HEK293 (cell line): ENCODE results near the gene SPEM3.

Source experiments
- CTCF ChIA-PET: fragments of 350-600 bp; formaldehyde crosslinking; extraction: SDS; loops from one replicate; lab custom pipeline; 2021; ENCODE audit warnings: antibody characterized with exemption; lab: Yijun Ruan, JAX
- POLR2A ChIA-PET: fragments of 300-600 bp; formaldehyde crosslinking; extraction: SDS; loops from one replicate; lab custom pipeline; 2020; ENCODE audit warnings: antibody characterized with exemption, inconsistent platforms; lab: Yijun Ruan, JAX
- H3K27ac ChIP-seq: fragments of 200-500 bp; sonication (Bioruptor generic); 2 replicates; pipeline ENCODE4 v1.5.1; 2014; ENCODE audit warnings: low read depth, low read length, control low read depth, inconsistent platforms; ENCODE audit errors: extremely low read depth
- H3K36me3 ChIP-seq, 2 experiments: fragments of 200-500 bp in 1 of 2; sonication (Bioruptor generic) in 1 of 2; 1 replicate in 1 of 2; 2 replicates in 1 of 2; pipeline ENCODE4 v1.5.1; 2014 to 2017; ENCODE audit warnings: inconsistent platforms in 2 of 2, low read length in 2 of 2; ENCODE audit not compliant: control insufficient read depth in 2 of 2, insufficient read depth in 1 of 2
- H3K4me1 ChIP-seq: fragments of 200-500 bp; sonication (Bioruptor generic); 2 replicates; pipeline ENCODE4 v1.5.1; 2014; ENCODE audit warnings: mild to moderate bottlenecking, low read length, inconsistent platforms; ENCODE audit not compliant: control insufficient read depth, insufficient read depth
- H3K4me3 ChIP-seq: 2 replicates; pipeline ENCODE4 v1.5.1; 2011; ENCODE audit warnings: low read depth, mild to moderate bottlenecking, control low read depth, low read length, moderate library complexity
- H3K9me3 ChIP-seq: fragments of 200-500 bp; sonication (Bioruptor generic); 2 replicates; pipeline ENCODE4 v1.5.1; 2014; ENCODE audit warnings: low read depth, low read length, inconsistent platforms; ENCODE audit not compliant: control insufficient read depth, insufficient read depth
- BCL11A ChIP-seq: fragments of 450-650 bp; formaldehyde crosslinking; IDR thresholded peaks from 2 replicates; pipeline ENCODE4 v1.5.1; 2016; ENCODE audit warnings: low read depth, missing biosample characterization, missing genetic modification characterization
- GLI4 ChIP-seq: fragments of 450-650 bp; formaldehyde crosslinking; IDR thresholded peaks from 2 replicates; pipeline ENCODE4 v1.5.1; 2016; ENCODE audit warnings: missing biosample characterization, missing genetic modification characterization
- GLIS1 ChIP-seq: fragments of 450-650 bp; formaldehyde crosslinking; IDR thresholded peaks from 2 replicates; pipeline ENCODE4 v1.5.1; 2016; ENCODE audit warnings: missing biosample characterization, missing genetic modification characterization
- GLIS2 ChIP-seq: fragments of 450-650 bp; formaldehyde crosslinking; IDR thresholded peaks from 2 replicates; pipeline ENCODE4 v1.5.1; 2016; ENCODE audit warnings: missing biosample characterization, missing genetic modification characterization
- HOXA7 ChIP-seq: sonication (generic); formaldehyde crosslinking; IDR thresholded peaks from 2 replicates; pipeline ENCODE4 v1.8.1; 2022; ENCODE audit warnings: missing genetic modification reagents, borderline replicate concordance
- IKZF3 ChIP-seq: fragments of 450-650 bp; IDR thresholded peaks from 2 replicates; pipeline ENCODE4 v1.5.0; 2018; ENCODE audit warnings: missing biosample characterization, mild to moderate bottlenecking, missing genetic modification characterization, moderate library complexity
- KLF10 ChIP-seq: fragments of 450-650 bp; IDR thresholded peaks from 2 replicates; pipeline ENCODE4 v1.5.1; 2018; ENCODE audit warnings: missing biosample characterization, mild to moderate bottlenecking, missing genetic modification characterization
- YY1 ChIP-seq: fragments of 450-650 bp; formaldehyde crosslinking; IDR thresholded peaks from 2 replicates; pipeline ENCODE4 v1.5.1; 2018; ENCODE audit warnings: missing biosample characterization, missing genetic modification characterization
- YY2 ChIP-seq: fragments of 450-650 bp; formaldehyde crosslinking; IDR thresholded peaks from 2 replicates; pipeline ENCODE4 v1.5.1; 2016; ENCODE audit warnings: missing biosample characterization, missing genetic modification characterization
- ZBTB8A ChIP-seq: fragments of 450-650 bp; formaldehyde crosslinking; IDR thresholded peaks from 2 replicates; pipeline ENCODE4 v1.5.1; 2016; ENCODE audit warnings: missing biosample characterization, missing genetic modification characterization
- ZFP37 ChIP-seq: fragments of 450-650 bp; formaldehyde crosslinking; IDR thresholded peaks from 2 replicates; pipeline ENCODE4 v1.5.1; 2016; ENCODE audit warnings: missing biosample characterization, missing genetic modification characterization
- ZNF239 ChIP-seq: fragments of 450-650 bp; formaldehyde crosslinking; IDR thresholded peaks from 2 replicates; pipeline ENCODE4 v1.5.1; 2016; ENCODE audit warnings: missing biosample characterization, missing genetic modification characterization
- ZNF24 ChIP-seq: fragments of 450-650 bp; formaldehyde crosslinking; IDR thresholded peaks from 2 replicates; pipeline ENCODE4 v1.5.1; 2016; ENCODE audit warnings: missing biosample characterization, missing genetic modification characterization
- ZNF341 ChIP-seq: fragments of 450-650 bp; formaldehyde crosslinking; IDR thresholded peaks from 2 replicates; pipeline ENCODE4; 2016; ENCODE audit warnings: low read depth, missing biosample characterization, missing genetic modification characterization
- ZNF37A ChIP-seq: fragments of 450-650 bp; IDR thresholded peaks from 2 replicates; pipeline ENCODE4 v1.5.1; 2018; ENCODE audit warnings: missing biosample characterization, missing genetic modification characterization
- ZNF501 ChIP-seq: fragments of 450-650 bp; formaldehyde crosslinking; IDR thresholded peaks from 2 replicates; pipeline ENCODE4 v1.5.1; 2016; ENCODE audit warnings: missing biosample characterization, missing genetic modification characterization
- ZNF529 ChIP-seq: fragments of 450-650 bp; formaldehyde crosslinking; IDR thresholded peaks from 2 replicates; pipeline ENCODE4 v1.5.1; 2017; ENCODE audit warnings: missing genetic modification characterization, missing biosample characterization; ENCODE audit not compliant: insufficient replicate concordance
- ZNF560 ChIP-seq: fragments of 450-650 bp; formaldehyde crosslinking; IDR thresholded peaks from 2 replicates; pipeline ENCODE4 v1.5.1; 2017; ENCODE audit warnings: missing biosample characterization, missing genetic modification characterization, borderline replicate concordance
- ZNF610 ChIP-seq: fragments of 450-650 bp; formaldehyde crosslinking; IDR thresholded peaks from 2 replicates; pipeline ENCODE4 v1.5.1; 2016; ENCODE audit warnings: missing biosample characterization, missing genetic modification characterization, borderline replicate concordance
- ZNF76 ChIP-seq: fragments of 450-650 bp; formaldehyde crosslinking; IDR thresholded peaks from 2 replicates; pipeline ENCODE4; 2016; ENCODE audit warnings: low read depth, missing biosample characterization, missing genetic modification characterization, borderline replicate concordance
- ZNF843 ChIP-seq: fragments of 450-650 bp; formaldehyde crosslinking; IDR thresholded peaks from 2 replicates; pipeline ENCODE4 v1.5.1; 2016; ENCODE audit warnings: missing biosample characterization, missing genetic modification characterization
- ZXDB ChIP-seq: fragments of 450-650 bp; formaldehyde crosslinking; IDR thresholded peaks from 2 replicates; pipeline ENCODE4 v1.5.1; 2016; ENCODE audit warnings: missing biosample characterization, missing genetic modification characterization
- TF ChIP-seq, protein P1 (sequence below): fragments of 450-650 bp; formaldehyde crosslinking; IDR thresholded peaks from 2 replicates; pipeline ENCODE4 v1.5.1; 2017; ENCODE audit warnings: missing biosample characterization, missing genetic modification characterization
- TF ChIP-seq, protein P2 (sequence below): fragments of 450-650 bp; formaldehyde crosslinking; optimal IDR thresholded peaks from 2 replicates; pipeline ENCODE3; 2016; ENCODE audit warnings: missing biosample characterization, mild to moderate bottlenecking, missing genetic modification characterization
- TF ChIP-seq, protein P3 (sequence below): fragments of 450-650 bp; formaldehyde crosslinking; IDR thresholded peaks from 2 replicates; pipeline ENCODE4 v1.5.1; 2016; ENCODE audit warnings: missing biosample characterization, missing genetic modification characterization
- TF ChIP-seq, protein P4 (sequence below): fragments of 450-650 bp; formaldehyde crosslinking; IDR thresholded peaks from 2 replicates; pipeline ENCODE4 v1.5.0; 2017; ENCODE audit warnings: missing biosample characterization, missing genetic modification characterization, borderline replicate concordance

SPEM3 gene

DNA sequence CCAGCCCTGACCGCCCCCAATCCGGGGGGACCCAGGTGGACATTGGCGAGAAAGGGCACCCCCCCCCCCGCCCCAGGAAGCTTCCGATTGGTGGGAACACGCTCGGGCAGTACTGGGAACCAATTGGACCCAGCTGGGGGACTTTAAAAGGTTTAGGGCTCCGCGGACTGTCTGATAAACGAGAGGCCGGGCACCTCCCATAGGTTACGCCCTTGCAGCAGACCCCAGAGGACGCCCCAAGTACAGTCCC is 25.0 kb upstream of the SPEM3 start:
- CTCF ChIA-PET: interaction anchor here (0.6 to 2.7 kb wide), 10 partner anchors 10 to 314 kb away, joined by 3 to 21 read pairs (median 3); partner anchors contain the start of genes PLSCR3 and TMEM102
- H3K27ac ChIP-seq: peak overlapping the region; percentile 81
- H3K4me1 ChIP-seq: peaks cover 8% of the 10 kb centered on the region
- no peaks in the 10 kb centered on the region for H3K9me3 ChIP-seq
- TF ChIP-seq ZNF501 (tag by site-specific recombination) (no peak), HOXA7 (CRISPR knock-in tag) (no peak), ZNF610 (tag by site-specific recombination) (0 out of 2 replicates have a peak, but pooled peaks have one; percentile 14), GLIS2 (peak; percentile 40; the same call in 1 of the 2 replicates), ZNF239 (no peak), ZFP37 (tag by site-specific recombination) (no peak), ZNF24 (peak; percentile 52; the same call in 1 of the 2 replicates), BCL11A (tag by site-specific recombination) (no peak), ZNF529 (tag by site-specific recombination) (no peak), ZNF341 (tag by site-specific recombination) (peak; percentile 82), GLI4 (no peak), YY2 (tag by site-specific recombination) (peak; percentile 42; the same call in 1 of the 2 replicates), ZXDB (tag by site-specific recombination) (0 out of 2 replicates have a peak, but pooled peaks have one; percentile 36)
- TF ChIP-seq, protein P1, sequence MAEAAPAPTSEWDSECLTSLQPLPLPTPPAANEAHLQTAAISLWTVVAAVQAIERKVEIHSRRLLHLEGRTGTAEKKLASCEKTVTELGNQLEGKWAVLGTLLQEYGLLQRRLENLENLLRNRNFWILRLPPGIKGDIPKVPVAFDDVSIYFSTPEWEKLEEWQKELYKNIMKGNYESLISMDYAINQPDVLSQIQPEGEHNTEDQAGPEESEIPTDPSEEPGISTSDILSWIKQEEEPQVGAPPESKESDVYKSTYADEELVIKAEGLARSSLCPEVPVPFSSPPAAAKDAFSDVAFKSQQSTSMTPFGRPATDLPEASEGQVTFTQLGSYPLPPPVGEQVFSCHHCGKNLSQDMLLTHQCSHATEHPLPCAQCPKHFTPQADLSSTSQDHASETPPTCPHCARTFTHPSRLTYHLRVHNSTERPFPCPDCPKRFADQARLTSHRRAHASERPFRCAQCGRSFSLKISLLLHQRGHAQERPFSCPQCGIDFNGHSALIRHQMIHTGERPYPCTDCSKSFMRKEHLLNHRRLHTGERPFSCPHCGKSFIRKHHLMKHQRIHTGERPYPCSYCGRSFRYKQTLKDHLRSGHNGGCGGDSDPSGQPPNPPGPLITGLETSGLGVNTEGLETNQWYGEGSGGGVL: no peak
- TF ChIP-seq, protein P2, sequence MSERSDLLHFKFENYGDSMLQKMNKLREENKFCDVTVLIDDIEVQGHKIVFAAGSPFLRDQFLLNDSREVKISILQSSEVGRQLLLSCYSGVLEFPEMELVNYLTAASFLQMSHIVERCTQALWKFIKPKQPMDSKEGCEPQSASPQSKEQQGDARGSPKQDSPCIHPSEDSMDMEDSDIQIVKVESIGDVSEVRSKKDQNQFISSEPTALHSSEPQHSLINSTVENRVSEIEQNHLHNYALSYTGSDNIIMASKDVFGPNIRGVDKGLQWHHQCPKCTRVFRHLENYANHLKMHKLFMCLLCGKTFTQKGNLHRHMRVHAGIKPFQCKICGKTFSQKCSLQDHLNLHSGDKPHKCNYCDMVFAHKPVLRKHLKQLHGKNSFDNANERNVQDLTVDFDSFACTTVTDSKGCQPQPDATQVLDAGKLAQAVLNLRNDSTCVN (tag by site-specific recombination): no peak
- TF ChIP-seq, all 188 proteins: peak for 6
- Histone ChIP-seq H3K4me3 (peak overlapping the region; percentile 83), H3K36me3 (peaks cover 6 to 9% of the 10 kb centered on the region in 2 experiments; a peak in 2 of 3 replicates)
- POLR2A ChIA-PET: interaction anchor here (0.5 to 3.2 kb wide), 60 partner anchors 9 to 1613 kb away, joined by 3 to 67 read pairs (median 5); partner anchors contain the start of genes ACADVL, ATP1B2, CD68 and CHRNB1

DNA sequence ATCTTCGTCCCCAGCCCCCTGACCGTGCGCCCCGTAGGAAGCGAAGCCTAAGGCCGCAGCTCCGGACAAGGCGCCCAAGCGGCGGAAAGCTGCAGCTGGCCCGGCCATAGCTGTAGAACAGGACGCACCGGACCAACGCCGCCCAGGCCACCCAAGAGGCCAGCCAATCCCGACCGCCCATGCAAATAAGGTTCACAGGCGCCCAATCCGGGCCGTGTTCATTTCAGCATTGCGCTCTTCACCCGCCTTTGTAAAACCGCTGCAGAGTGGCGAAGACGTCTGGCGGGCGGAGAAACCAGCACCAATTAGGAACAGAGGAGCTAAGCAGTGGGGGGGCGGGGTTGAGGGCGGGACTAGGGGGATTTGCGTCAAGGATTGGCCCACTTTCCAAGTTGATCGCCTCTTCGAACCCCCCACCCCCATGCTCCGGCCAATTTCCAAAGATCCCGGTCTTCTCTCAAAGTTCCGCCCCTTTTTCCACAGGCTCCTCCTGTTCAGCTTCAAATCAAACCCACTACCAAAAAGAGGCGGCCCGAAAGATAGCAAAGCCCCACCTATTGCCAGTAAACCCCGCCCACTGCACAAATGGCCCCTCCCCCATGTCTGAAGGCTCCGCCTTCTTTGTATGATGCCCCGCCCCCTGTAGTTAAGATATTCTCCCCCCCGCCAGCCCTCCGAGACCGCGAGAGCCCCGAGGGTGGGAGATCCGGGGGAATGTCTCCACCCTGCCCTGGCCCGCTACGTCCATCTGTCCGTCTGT is 24.5 kb upstream of the SPEM3 start, which contains the start of gene TMEM256:
Gene TMEM256, minus strand, starts transcription at position 121 of the 760 bp plus-strand sequence. Its CDS starts 13 bp downstream, at position 108.
- peaks cover 8% of the 10 kb centered on the region for H3K4me1 ChIP-seq
- H3K4me3 ChIP-seq: peak within 1 kb of the TSS; percentile 83
- peaks cover 6 to 14% of the 10 kb centered on the region in 2 experiments; a peak in 2 of 3 replicates for H3K36me3 ChIP-seq
- peak within 1 kb of the TSS; percentile 81 for H3K27ac ChIP-seq
- ChIA-PET CTCF (interaction anchor here (0.6 to 2.7 kb wide), 9 partner anchors 10 to 318 kb away, joined by 3 to 21 read pairs (median 3); partner anchors contain the start of gene PLSCR3), POLR2A (interaction anchor here (0.5 to 3.2 kb wide), 62 partner anchors 9 to 1922 kb away, joined by 3 to 67 read pairs (median 5); partner anchors contain the start of genes ACADVL, ATP1B2, CD68 and CHRNB1)
- no peaks in the 10 kb centered on the region for H3K9me3 ChIP-seq
- TF ChIP-seq KLF10 (tag by site-specific recombination) (peak; percentile 65; the same call in 1 of the 2 replicates), ZBTB8A (peak; percentile 61), ZNF76 (tag by site-specific recombination) (0 out of 2 replicates have a peak, but pooled peaks have one; percentile 16), ZNF37A (no peak), ZNF341 (tag by site-specific recombination) (peak; percentile 85), GLIS1 (tag by site-specific recombination) (peak; percentile 73), IKZF3 (peak; percentile 98), ZNF560 (tag by site-specific recombination) (no peak), YY1 (peak; percentile 73), GLIS2 (peak; percentile 93), ZNF843 (tag by site-specific recombination) (peak; percentile 35; the same call in 1 of the 2 replicates)
- TF ChIP-seq, protein P3, sequence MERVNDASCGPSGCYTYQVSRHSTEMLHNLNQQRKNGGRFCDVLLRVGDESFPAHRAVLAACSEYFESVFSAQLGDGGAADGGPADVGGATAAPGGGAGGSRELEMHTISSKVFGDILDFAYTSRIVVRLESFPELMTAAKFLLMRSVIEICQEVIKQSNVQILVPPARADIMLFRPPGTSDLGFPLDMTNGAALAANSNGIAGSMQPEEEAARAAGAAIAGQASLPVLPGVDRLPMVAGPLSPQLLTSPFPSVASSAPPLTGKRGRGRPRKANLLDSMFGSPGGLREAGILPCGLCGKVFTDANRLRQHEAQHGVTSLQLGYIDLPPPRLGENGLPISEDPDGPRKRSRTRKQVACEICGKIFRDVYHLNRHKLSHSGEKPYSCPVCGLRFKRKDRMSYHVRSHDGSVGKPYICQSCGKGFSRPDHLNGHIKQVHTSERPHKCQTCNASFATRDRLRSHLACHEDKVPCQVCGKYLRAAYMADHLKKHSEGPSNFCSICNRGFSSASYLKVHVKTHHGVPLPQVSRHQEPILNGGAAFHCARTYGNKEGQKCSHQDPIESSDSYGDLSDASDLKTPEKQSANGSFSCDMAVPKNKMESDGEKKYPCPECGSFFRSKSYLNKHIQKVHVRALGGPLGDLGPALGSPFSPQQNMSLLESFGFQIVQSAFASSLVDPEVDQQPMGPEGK (tag by site-specific recombination): peak; percentile 89
- TF ChIP-seq, protein P4, sequence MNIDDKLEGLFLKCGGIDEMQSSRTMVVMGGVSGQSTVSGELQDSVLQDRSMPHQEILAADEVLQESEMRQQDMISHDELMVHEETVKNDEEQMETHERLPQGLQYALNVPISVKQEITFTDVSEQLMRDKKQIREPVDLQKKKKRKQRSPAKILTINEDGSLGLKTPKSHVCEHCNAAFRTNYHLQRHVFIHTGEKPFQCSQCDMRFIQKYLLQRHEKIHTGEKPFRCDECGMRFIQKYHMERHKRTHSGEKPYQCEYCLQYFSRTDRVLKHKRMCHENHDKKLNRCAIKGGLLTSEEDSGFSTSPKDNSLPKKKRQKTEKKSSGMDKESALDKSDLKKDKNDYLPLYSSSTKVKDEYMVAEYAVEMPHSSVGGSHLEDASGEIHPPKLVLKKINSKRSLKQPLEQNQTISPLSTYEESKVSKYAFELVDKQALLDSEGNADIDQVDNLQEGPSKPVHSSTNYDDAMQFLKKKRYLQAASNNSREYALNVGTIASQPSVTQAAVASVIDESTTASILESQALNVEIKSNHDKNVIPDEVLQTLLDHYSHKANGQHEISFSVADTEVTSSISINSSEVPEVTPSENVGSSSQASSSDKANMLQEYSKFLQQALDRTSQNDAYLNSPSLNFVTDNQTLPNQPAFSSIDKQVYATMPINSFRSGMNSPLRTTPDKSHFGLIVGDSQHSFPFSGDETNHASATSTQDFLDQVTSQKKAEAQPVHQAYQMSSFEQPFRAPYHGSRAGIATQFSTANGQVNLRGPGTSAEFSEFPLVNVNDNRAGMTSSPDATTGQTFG (tag by site-specific recombination): no peak
